IMR-90 (cell line): ENCODE results near the gene ASPA. TPM values are rescaled to one million over a fixed set of nuclear protein-coding genes. Genes with fewer than 3 reads are reported as not detected.
A peak's percentile ranks its signal among the peaks of the same experiment; 100 is the strongest.

ENCODE experiments used
- ATAC-seq: fragments of 200-7000 bp; cut with Tn5 transposase; 2 replicates; pipeline ENCODE4 v1.9.1; 2020; ENCODE audit warnings: low read depth, mild to moderate bottlenecking, moderate library complexity
- BruUV-seq: library from RNA; stranded (reverse); fragments of 400-500 nt; replicated peaks from 2 replicates; lab custom pipeline; 2021; lab: Mats Ljungman, UMichigan
- CTCF ChIA-PET: fragments of 300-600 bp; formaldehyde crosslinking; extraction: SDS; loops from one replicate; lab custom pipeline; 2021; ENCODE audit warnings: antibody characterized with exemption; lab: Yijun Ruan, JAX
- POLR2A ChIA-PET: fragments of 300-600 bp; sonication (Branson Sonifier 250); formaldehyde crosslinking; loops from one replicate; lab custom pipeline; 2022; ENCODE audit warnings: antibody characterized with exemption; ENCODE audit not compliant: unreplicated experiment; lab: Charles Lee
- DNase-seq: peaks from one replicate; pipeline ENCODE4 v3.0.0; 2013
- H2AFZ ChIP-seq: replicated peaks from 2 replicates; pipeline ENCODE3; 2013; ENCODE audit warnings: low read length, mild to moderate bottlenecking; ENCODE audit not compliant: poor library complexity
- H2AK5ac ChIP-seq: 2 replicates; pipeline ENCODE4 v1.6.1; 2013; ENCODE audit warnings: low read depth, low read length, inconsistent platforms
- H2AK9ac ChIP-seq: replicated peaks from 2 replicates; pipeline ENCODE3; 2013; ENCODE audit warnings: mild to moderate bottlenecking, low read depth, low read length, moderate library complexity; ENCODE audit not compliant: poor library complexity
- H2BK120ac ChIP-seq: 2 replicates; pipeline ENCODE4 v1.6.1; 2013; ENCODE audit warnings: low read depth, low read length, inconsistent platforms
- H2BK15ac ChIP-seq: 3 replicates; pipeline ENCODE4 v1.6.1; 2013; ENCODE audit warnings: low read depth, low read length, inconsistent platforms
- H2BK20ac ChIP-seq: 2 replicates; pipeline ENCODE4 v1.6.1; 2013; ENCODE audit warnings: low read depth, mild to moderate bottlenecking, inconsistent platforms, low read length, moderate library complexity
- H2BK5ac ChIP-seq: 2 replicates; pipeline ENCODE4 v1.6.1; 2013; ENCODE audit warnings: mild to moderate bottlenecking, low read depth, low read length, inconsistent platforms; ENCODE audit not compliant: poor library complexity, severe bottlenecking
- H3K14ac ChIP-seq: replicated peaks from 2 replicates; pipeline ENCODE4 v1.6.1; 2013; ENCODE audit warnings: low read depth, low read length, inconsistent platforms
- H3K18ac ChIP-seq: 2 replicates; pipeline ENCODE4 v1.6.1; 2013; ENCODE audit warnings: low read depth, low read length, control low read depth
- H3K23ac ChIP-seq: 2 replicates; pipeline ENCODE4 v1.6.1; 2013; ENCODE audit warnings: low read depth, low read length, inconsistent platforms
- H3K27ac ChIP-seq: 2 replicates; pipeline ENCODE4 v1.5.1; 2013; ENCODE audit warnings: mild to moderate bottlenecking, control low read depth, low read length; ENCODE audit not compliant: insufficient read depth
- H3K27me3 ChIP-seq: 2 replicates; pipeline ENCODE4 v1.6.1; 2013; ENCODE audit warnings: low read length; ENCODE audit not compliant: control insufficient read depth, insufficient read depth
- H3K36me3 ChIP-seq: 2 replicates; pipeline ENCODE4 v1.6.1; 2013; ENCODE audit warnings: low read length, mixed read lengths; ENCODE audit not compliant: control insufficient read depth, insufficient read depth
- H3K4ac ChIP-seq: 2 replicates; pipeline ENCODE4 v1.6.1; 2013; ENCODE audit warnings: low read depth, low read length, inconsistent platforms
- H3K4me1 ChIP-seq: 2 replicates; pipeline ENCODE4 v1.6.1; 2013; ENCODE audit warnings: low read length, mixed read lengths; ENCODE audit not compliant: control insufficient read depth, insufficient read depth
- H3K4me2 ChIP-seq: 2 replicates; pipeline ENCODE4 v1.6.1; 2013; ENCODE audit warnings: low read depth, mild to moderate bottlenecking, control low read depth, low read length, moderate library complexity
- H3K4me3 ChIP-seq: 2 replicates; pipeline ENCODE4 v1.5.1; 2013; ENCODE audit warnings: low read depth, mild to moderate bottlenecking, control low read depth, low read length, moderate library complexity; ENCODE audit not compliant: insufficient read depth
- H3K56ac ChIP-seq: 2 replicates; pipeline ENCODE4 v1.6.1; 2013; ENCODE audit warnings: low read length, inconsistent platforms; ENCODE audit not compliant: insufficient read depth; ENCODE audit errors: extremely low read depth
- H3K79me1 ChIP-seq, 2 experiments: 2 replicates each; pipeline ENCODE4 v1.6.1; 2013; ENCODE audit warnings: low read length in 2 of 2, inconsistent platforms in 1 of 2, low read depth in 1 of 2
- H3K9ac ChIP-seq: 2 replicates; pipeline ENCODE4 v1.6.1; 2013; ENCODE audit warnings: low read depth, low read length, control low read depth
- H3K9me1 ChIP-seq: 2 replicates; pipeline ENCODE4 v1.6.1; 2013; ENCODE audit warnings: low read length, inconsistent platforms; ENCODE audit not compliant: insufficient read depth
- H3K9me3 ChIP-seq: 2 replicates; pipeline ENCODE4 v1.6.1; 2013; ENCODE audit warnings: low read length; ENCODE audit not compliant: control insufficient read depth, insufficient read depth
- H4K20me1 ChIP-seq: 2 replicates; pipeline ENCODE4 v1.6.1; 2013; ENCODE audit warnings: low read length, inconsistent platforms; ENCODE audit not compliant: insufficient read depth
- H4K5ac ChIP-seq: 2 replicates; pipeline ENCODE4 v1.6.1; 2013; ENCODE audit warnings: mild to moderate bottlenecking, low read depth, low read length, control low read depth
- H4K8ac ChIP-seq, 2 experiments: 2 replicates each; pipeline ENCODE4 v1.6.1; 2013; ENCODE audit warnings: low read depth in 2 of 2, low read length in 2 of 2, control low read depth in 1 of 2, inconsistent platforms in 1 of 2
- H4K91ac ChIP-seq: 2 replicates; pipeline ENCODE4 v1.6.1; 2013; ENCODE audit warnings: low read depth, low read length, inconsistent platforms; ENCODE audit not compliant: insufficient read depth
- NFE2L2 ChIP-seq: fragments of 150-350 bp; IDR thresholded peaks from 2 replicates; pipeline ENCODE4 v1.6.1; 2016; ENCODE audit warnings: low read depth, mild to moderate bottlenecking, low read length
- WGBS, 2 experiments: methylation state at CpG; one replicate each; pipeline versions ENCODE4 v1.1.5 to v1.1.7; 2013; ENCODE audit warnings: missing lambda C conversion rate in 2 of 2; ENCODE audit not compliant: insufficient read length in 1 of 2; ENCODE audit errors: extremely low coverage in 2 of 2; 5-methylcytosine and 5-hydroxymethylcytosine counted together
- dilution Hi-C: fragments of 300-500 bp; cut with HindIII; formaldehyde crosslinking; loops from one replicate; pipeline ENCODE4 v1.14.3; 2018; ENCODE audit warnings: low sequenced_read_pairs; ENCODE audit not compliant: unreplicated experiment
- in situ Hi-C: fragments of 300-500 bp; cut with MboI; formaldehyde crosslinking; loops from 3 replicates; pipeline ENCODE4 v1.14.3; 2019; ENCODE audit warnings: low sequenced_read_pairs, inconsistent platforms, mixed read lengths
- intact Hi-C: fragments of 100-400 bp; cut with micrococcal nuclease; formaldehyde crosslinking; loops from 2 replicates; pipeline ENCODE4 v1.10.0; 2022
- polyA plus RNA-seq, 3 experiments: library from polyadenylated mRNA; depleted of rRNA; stranded (reverse); fragments of >200 nt; gene quantifications; 2 replicates each; pipeline ENCODE4 v1.2.3, GENCODE V29; 2012; ENCODE audit warnings: low replicate concordance in 1 of 3
- total RNA-seq: library from RNA; depleted of rRNA; stranded (reverse); fragments of >200 nt; gene quantifications from 2 replicates; pipeline ENCODE4 v1.2.3, GENCODE V29; 2012

ASPA gene
- total and polyA plus RNA-seq, 2 of the 4 experiments (the other 2 are of a cell fraction): 0.02 TPM; not detected in 1

DNA sequence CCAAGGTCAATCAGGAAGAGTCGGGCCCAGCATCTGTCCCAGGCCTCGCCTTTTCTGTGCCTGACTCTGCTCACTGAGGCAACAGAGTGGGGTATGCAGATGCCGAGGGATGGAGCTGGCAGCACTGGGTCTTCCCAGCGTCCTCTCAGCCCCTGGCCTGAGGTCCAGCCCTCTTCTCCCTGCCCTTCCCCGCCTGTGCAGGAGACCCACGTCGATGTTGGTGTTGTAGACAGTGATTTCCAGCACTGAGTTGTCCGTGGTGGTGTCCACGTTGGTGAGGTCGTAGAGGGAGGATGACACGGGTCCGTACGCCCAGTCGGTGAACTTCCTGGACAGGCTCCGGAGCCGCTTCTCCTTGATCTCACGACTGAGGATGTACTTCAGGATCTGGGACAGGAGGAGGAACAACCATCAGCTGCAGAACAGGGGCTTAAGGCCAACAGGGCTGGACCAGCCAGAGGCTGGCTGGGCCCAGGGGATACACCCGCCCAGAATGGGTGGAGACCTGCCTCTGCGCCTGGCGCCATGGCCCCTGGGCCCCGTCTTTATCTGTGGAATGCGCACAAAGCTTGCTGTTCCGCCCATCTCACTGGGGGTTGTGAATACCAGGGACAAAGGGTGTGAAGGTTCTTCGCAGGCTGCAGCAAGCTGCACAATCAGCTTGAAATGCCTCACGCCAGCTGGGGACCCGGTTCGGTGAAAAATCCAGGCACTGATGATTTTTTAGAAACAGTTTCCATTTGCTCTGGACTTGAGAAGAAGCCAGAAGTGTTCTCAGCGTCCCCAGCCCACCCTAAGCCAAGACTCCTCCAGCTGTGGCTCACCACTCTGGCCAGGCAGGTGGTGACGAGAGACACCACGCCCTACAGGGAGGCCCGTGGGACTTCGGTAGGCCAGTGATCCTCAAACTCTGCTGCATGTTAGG is 54.3 kb downstream of the ASPA start:
- no TSS peak for BruUV-seq
- no peak overlapping the region for H2BK5ac ChIP-seq
- no peak for DNase-seq
- peak overlapping the region; percentile 65 for H2AFZ ChIP-seq
- H3K14ac ChIP-seq: no peak overlapping the region
- no peak overlapping the region for H3K4ac ChIP-seq
- H2AK5ac ChIP-seq: no peak overlapping the region
- H3K4me2 ChIP-seq: no peak overlapping the region
- intact Hi-C loops (no loop called here), dilution Hi-C loops (no loop called here), in situ Hi-C loops (no loop called here)
- H3K9me1 ChIP-seq: no peaks in the 10 kb centered on the region
- H3K18ac ChIP-seq: no peak overlapping the region
- H2BK120ac ChIP-seq: no peak overlapping the region
- no peak overlapping the region for H4K91ac ChIP-seq
- no peaks in the 10 kb centered on the region for H3K9me3 ChIP-seq
- peak; percentile 50 for ATAC-seq
- no peak overlapping the region for H4K8ac ChIP-seq
- no peak overlapping the region for H3K56ac ChIP-seq
- no peak overlapping the region for H3K27ac ChIP-seq
- H2AK9ac ChIP-seq: no peak overlapping the region
- no peaks in the 10 kb centered on the region for H3K79me1 ChIP-seq
- no peaks in the 10 kb centered on the region for H3K27me3 ChIP-seq
- no peak overlapping the region for H3K4me3 ChIP-seq
- 62% methylated on average over 22 of the region's 32 CpGs; no CpG with 5 or more reads in 1 of the 2 experiments for whole genome bisulfite sequencing, 2 experiments
- no peaks in the 10 kb centered on the region for H4K20me1 ChIP-seq
- H2BK15ac ChIP-seq: no peak overlapping the region
- no peaks in the 10 kb centered on the region for H3K4me1 ChIP-seq
- no peak overlapping the region for H2BK20ac ChIP-seq
- no peak for TF ChIP-seq NFE2L2
- H4K5ac ChIP-seq: no peak overlapping the region
- H3K23ac ChIP-seq: no peak overlapping the region
- CTCF ChIA-PET: no interaction called here
- no peaks in the 10 kb centered on the region for H3K36me3 ChIP-seq
- no peak overlapping the region for H3K9ac ChIP-seq
- POLR2A ChIA-PET: no interaction called here
